HUDEP-2 (cell line): ENCODE measurements around the gene CCR9.
A peak's percentile ranks its signal among the peaks of the same experiment; 100 is the strongest.

ENCODE experiments used
- DNase-seq, 76 experiments: peaks; one replicate each; lab custom pipeline; 2025; ENCODE audit not compliant: unreplicated experiment in 76 of 76; lab: John Stamatoyannopoulos, UW

CCR9 gene

GRCh38 chr3:45906681-45907407 is 20.5 kb downstream of the CCR9 start:
- DNase-seq = peak in 1 of 76 experiments; percentile 2

- DNase-seq = no peak
Observed at GRCh38 chr3:45907769-45908705, 21.7 kb downstream of the CCR9 start.

- DNase-seq = no peak
Observed at GRCh38 chr3:45908761-45909160, 22.4 kb downstream of the CCR9 start.

- no peak for DNase-seq
Observed at GRCh38 chr3:45909542-45909941, 23.2 kb downstream of the CCR9 start.

- DNase-seq = no peak
Observed at GRCh38 chr3:45910892-45911291, 24.5 kb downstream of the CCR9 start.

GRCh38 chr3:45911511-45912226 is 25.3 kb downstream of the CCR9 start:
- DNase-seq = no peak

GRCh38 chr3:45912435-45912834 is 26.1 kb downstream of the CCR9 start:
- no peak for DNase-seq

GRCh38 chr3:45914362-45915058 is 28.2 kb downstream of the CCR9 start:
- DNase-seq = no peak

- DNase-seq = no peak
Observed at GRCh38 chr3:45915059-45915439, 28.7 kb downstream of the CCR9 start.

GRCh38 chr3:45915518-45916231 is 29.3 kb downstream of the CCR9 start:
- peak in 14 of 76 experiments; percentile 5 to 70 (median 16) for DNase-seq

GRCh38 chr3:45917146-45917898 is 31.0 kb downstream of the CCR9 start:
- DNase-seq = no peak

- DNase-seq = no peak
Observed at GRCh38 chr3:45921158-45922038, 35.1 kb downstream of the CCR9 start.

- no peak for DNase-seq
Observed at GRCh38 chr3:45922039-45922326, 35.6 kb downstream of the CCR9 start.

- DNase-seq = no peak
Observed at GRCh38 chr3:45922950-45923590, 36.7 kb downstream of the CCR9 start.

GRCh38 chr3:45923755-45924154 is 37.4 kb downstream of the CCR9 start:
- no peak for DNase-seq

GRCh38 chr3:45927881-45928280 is 41.5 kb downstream of the CCR9 start:
- DNase-seq = no peak

GRCh38 chr3:45929042-45929679 is 42.8 kb downstream of the CCR9 start:
- peak in 30 of 76 experiments; percentile 2 to 57 (median 22) for DNase-seq
